Skeletal muscle tissue (tissue), 4 donors: ENCODE results near the gene OPN1MW. TPM values are rescaled to one million over a fixed set of nuclear protein-coding genes. Genes with fewer than 3 reads are reported as not detected.
A peak's percentile ranks its signal among the peaks of the same experiment; 100 is the strongest.
"Not testable (repeated sequence)": the region's sequence is repeated elsewhere in the genome, so short reads cannot be mapped to it uniquely, and the experiment has no call there.

Experiments used
- H3K27ac ChIP-seq: one replicate; pipeline ENCODE4 v1.7.0; 2013; ENCODE audit warnings: mild to moderate bottlenecking, low read depth, low read length, inconsistent platforms
- H3K27me3 ChIP-seq, 3 donors: one replicate each; pipeline ENCODE4 v1.7.0; 2013; ENCODE audit warnings: low read length in 3 of 3; ENCODE audit not compliant: control insufficient read depth in 3 of 3, insufficient read depth in 3 of 3
- H3K36me3 ChIP-seq, 3 donors: one replicate each; pipeline ENCODE4 v1.7.0; 2013; ENCODE audit warnings: low read length in 3 of 3; ENCODE audit not compliant: control insufficient read depth in 3 of 3, insufficient read depth in 3 of 3
- H3K4me1 ChIP-seq, 3 donors: one replicate each; pipeline ENCODE4 v1.7.0; 2013; ENCODE audit warnings: low read length in 3 of 3, mild to moderate bottlenecking in 3 of 3; ENCODE audit not compliant: control insufficient read depth in 3 of 3, insufficient read depth in 3 of 3
- H3K4me3 ChIP-seq, 3 donors: one replicate each; pipeline ENCODE4 v1.7.0; 2013; ENCODE audit warnings: low read length in 3 of 3
- H3K9ac ChIP-seq, 3 donors: one replicate each; pipeline ENCODE4 v1.7.0; 2013; ENCODE audit warnings: low read length in 3 of 3, mild to moderate bottlenecking in 3 of 3, moderate library complexity in 2 of 3, low read depth in 1 of 3
- H3K9me3 ChIP-seq, 3 donors: one replicate each; pipeline ENCODE4 v1.7.0; 2013; ENCODE audit warnings: low read length in 3 of 3; ENCODE audit not compliant: control insufficient read depth in 3 of 3
- total RNA-seq: library from RNA; depleted of rRNA; stranded (reverse); fragments of >200 nt; gene quantifications from one replicate; pipeline ENCODE4 v1.2.3, GENCODE V29; 2014
- donor health status: Osteomylitis.

Gene OPN1MW
- total RNA-seq: not detected

- H3K27ac ChIP-seq, H3K4me1 ChIP-seq, H3K27me3 ChIP-seq, H3K9me3 ChIP-seq, H3K4me3 ChIP-seq, H3K36me3 ChIP-seq, H3K9ac ChIP-seq: not testable (repeated sequence)
Measured at GRCh38 chrX:154182296-154182695, at the start of gene OPN1MW. Gene OPN1MW, plus strand, starts transcription at chrX:154182596. Its CDS starts 82 bp downstream, at chrX:154182678.

- H3K27me3 ChIP-seq: no peaks in the 10 kb centered on the region
- no peaks in the 10 kb centered on the region for H3K36me3 ChIP-seq
- no peaks in the 10 kb centered on the region for H3K9me3 ChIP-seq
- H3K4me1 ChIP-seq: no peaks in the 10 kb centered on the region
- H3K9ac ChIP-seq: no peak overlapping the region
- H3K27ac ChIP-seq: no peak overlapping the region
- H3K4me3 ChIP-seq: no peak overlapping the region
Measured at GRCh38 chrX:154135458-154136229, 46.8 kb upstream of the OPN1MW start.

DNA sequence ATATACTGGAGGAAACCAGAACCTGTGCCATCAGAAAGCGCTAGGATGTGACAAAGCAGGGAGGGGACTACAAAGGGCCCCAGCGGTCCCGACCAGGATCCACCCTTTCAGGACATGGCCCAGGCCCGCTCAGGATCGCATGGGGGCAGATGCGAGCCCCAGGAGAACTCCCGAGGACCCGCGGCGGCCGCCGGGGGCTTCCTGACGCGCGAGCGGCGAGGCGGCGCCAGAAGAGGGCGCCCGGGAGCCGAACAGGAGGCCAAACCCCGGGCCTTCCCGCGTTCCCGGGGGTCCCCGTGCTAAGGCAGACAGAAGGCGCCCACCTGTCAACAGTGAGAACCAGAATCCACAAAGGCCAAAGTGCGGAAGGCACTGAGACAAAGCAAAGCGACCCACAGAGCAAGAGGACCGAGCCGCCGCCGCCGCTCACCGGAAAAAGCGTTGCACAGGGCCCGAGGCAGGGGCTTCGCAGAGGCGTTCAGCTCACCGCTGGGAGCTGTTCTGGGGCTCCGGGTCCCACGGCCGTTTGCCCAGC, 45.7 kb upstream of the OPN1MW start:
- no peaks in the 10 kb centered on the region for H3K9me3 ChIP-seq
- no peaks in the 10 kb centered on the region for H3K27me3 ChIP-seq
- no peaks in the 10 kb centered on the region for H3K4me1 ChIP-seq
- H3K27ac ChIP-seq: no peak overlapping the region
- peak overlapping the region in 1 of 3 donors; percentile 66 for H3K4me3 ChIP-seq
- H3K9ac ChIP-seq: peak overlapping the region in 2 of 3 donors; percentile 29 to 79
- H3K36me3 ChIP-seq: no peaks in the 10 kb centered on the region

DNA sequence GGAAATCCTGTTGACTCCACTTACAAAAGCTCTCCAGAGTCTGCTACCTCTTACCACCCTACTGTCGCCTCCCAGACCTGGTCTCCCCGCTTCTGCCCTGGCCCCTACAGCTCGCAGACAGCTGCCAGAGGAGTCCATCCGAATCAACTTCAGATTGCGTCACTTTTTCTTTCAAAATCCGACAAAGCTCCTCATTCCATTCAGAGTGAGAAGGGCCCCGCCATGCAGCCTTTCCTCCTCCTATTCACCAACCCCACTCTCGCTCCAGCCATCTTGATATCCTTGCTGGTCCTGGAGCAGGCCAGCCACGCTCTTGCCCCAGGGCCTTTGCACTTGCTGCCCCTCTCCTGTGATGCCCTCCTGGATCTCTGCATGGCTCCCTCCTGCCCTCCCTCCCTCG, 43.5 kb upstream of the OPN1MW start:
- no peaks in the 10 kb centered on the region for H3K9me3 ChIP-seq
- H3K4me1 ChIP-seq: no peaks in the 10 kb centered on the region
- no peak overlapping the region for H3K4me3 ChIP-seq
- no peak overlapping the region for H3K27ac ChIP-seq
- no peaks in the 10 kb centered on the region for H3K36me3 ChIP-seq
- peaks cover 0 to 3% (median 0%) of the 10 kb centered on the region in 3 donors for H3K27me3 ChIP-seq
- no peak overlapping the region for H3K9ac ChIP-seq

GRCh38 chrX:154140206-154140605, 42.2 kb upstream of the OPN1MW start:
- Histone ChIP-seq H3K4me1 (no peaks in the 10 kb centered on the region), H3K27ac (no peak overlapping the region), H3K4me3 (no peak overlapping the region), H3K9ac (no peak overlapping the region), H3K36me3 (no peaks in the 10 kb centered on the region), H3K9me3 (no peaks in the 10 kb centered on the region), H3K27me3 (peaks cover 0 to 3% (median 0%) of the 10 kb centered on the region in 3 donors)

DNA sequence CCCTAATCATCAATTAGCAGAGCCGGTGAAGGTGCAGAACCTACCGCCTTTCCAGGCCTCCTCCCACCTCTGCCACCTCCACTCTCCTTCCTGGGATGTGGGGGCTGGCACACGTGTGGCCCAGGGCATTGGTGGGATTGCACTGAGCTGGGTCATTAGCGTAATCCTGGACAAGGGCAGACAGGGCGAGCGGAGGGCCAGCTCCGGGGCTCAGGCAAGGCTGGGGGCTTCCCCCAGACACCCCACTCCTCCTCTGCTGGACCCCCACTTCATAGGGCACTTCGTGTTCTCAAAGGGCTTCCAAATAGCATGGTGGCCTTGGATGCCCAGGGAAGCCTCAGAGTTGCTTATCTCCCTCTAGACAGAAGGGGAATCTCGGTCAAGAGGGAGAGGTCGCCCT, 41.7 kb upstream of the OPN1MW start:
- peaks cover 0 to 3% (median 0%) of the 10 kb centered on the region in 3 donors for H3K27me3 ChIP-seq
- H3K27ac ChIP-seq: no peak overlapping the region
- H3K4me1 ChIP-seq: no peaks in the 10 kb centered on the region
- no peaks in the 10 kb centered on the region for H3K9me3 ChIP-seq
- no peak overlapping the region for H3K4me3 ChIP-seq
- no peak overlapping the region for H3K9ac ChIP-seq
- H3K36me3 ChIP-seq: no peaks in the 10 kb centered on the region

GRCh38 chrX:154142386-154142785, 40.0 kb upstream of the OPN1MW start:
- H3K9ac ChIP-seq: no peak overlapping the region
- H3K4me1 ChIP-seq: no peaks in the 10 kb centered on the region
- no peak overlapping the region for H3K4me3 ChIP-seq
- peaks cover 0 to 3% (median 0%) of the 10 kb centered on the region in 3 donors for H3K27me3 ChIP-seq
- H3K36me3 ChIP-seq: no peaks in the 10 kb centered on the region
- no peak overlapping the region for H3K27ac ChIP-seq
- no peaks in the 10 kb centered on the region for H3K9me3 ChIP-seq

GRCh38 chrX:154142950-154143745, 39.2 kb upstream of the OPN1MW start:
- peaks cover 0 to 3% (median 0%) of the 10 kb centered on the region in 3 donors for H3K27me3 ChIP-seq
- no peaks in the 10 kb centered on the region for H3K36me3 ChIP-seq
- no peaks in the 10 kb centered on the region for H3K9me3 ChIP-seq
- H3K4me3 ChIP-seq: no peak overlapping the region
- H3K27ac ChIP-seq: no peak overlapping the region
- H3K9ac ChIP-seq: no peak overlapping the region
- no peaks in the 10 kb centered on the region for H3K4me1 ChIP-seq

DNA sequence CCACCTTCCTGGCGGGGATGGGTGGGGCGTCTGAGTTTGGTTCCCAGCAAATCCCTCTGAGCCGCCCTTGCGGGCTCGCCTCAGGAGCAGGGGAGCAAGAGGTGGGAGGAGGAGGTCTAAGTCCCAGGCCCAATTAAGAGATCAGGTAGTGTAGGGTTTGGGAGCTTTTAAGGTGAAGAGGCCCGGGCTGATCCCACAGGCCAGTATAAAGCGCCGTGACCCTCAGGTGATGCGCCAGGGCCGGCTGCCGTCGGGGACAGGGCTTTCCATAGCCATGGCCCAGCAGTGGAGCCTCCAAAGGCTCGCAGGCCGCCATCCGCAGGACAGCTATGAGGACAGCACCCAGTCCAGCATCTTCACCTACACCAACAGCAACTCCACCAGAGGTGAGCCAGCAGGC, 38.4 kb upstream of the OPN1MW start, which contains the start of gene OPN1LW:
Gene OPN1LW (plus strand): TSS at position 234 of the 400 bp plus-strand sequence. CDS start 41 bp downstream, at position 275.
- H3K36me3 ChIP-seq, H3K9ac ChIP-seq, H3K27me3 ChIP-seq, H3K9me3 ChIP-seq, H3K4me3 ChIP-seq, H3K4me1 ChIP-seq, H3K27ac ChIP-seq: not testable (repeated sequence)

DNA sequence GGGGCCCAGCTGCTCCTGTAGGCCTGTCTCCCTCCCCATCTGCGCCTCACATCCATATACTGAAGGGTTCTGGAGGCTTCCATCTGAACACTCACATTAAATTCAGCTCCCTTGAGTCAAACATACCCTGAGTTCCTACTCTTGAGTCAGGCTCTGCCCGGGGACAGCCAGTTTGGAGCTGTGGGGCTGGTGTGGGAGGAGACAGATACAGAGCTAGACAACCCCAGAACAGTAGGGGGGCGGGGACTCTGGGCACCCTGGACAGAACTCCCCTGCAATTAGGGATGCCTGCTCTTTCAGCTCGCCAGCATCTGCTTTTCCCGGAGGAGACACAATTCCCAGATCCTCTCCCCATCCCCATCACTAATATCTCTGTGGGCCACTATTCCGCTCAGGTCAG, 31.4 kb upstream of the OPN1MW start:
- H3K36me3 ChIP-seq, H3K4me1 ChIP-seq, H3K9ac ChIP-seq, H3K27me3 ChIP-seq, H3K27ac ChIP-seq, H3K9me3 ChIP-seq, H3K4me3 ChIP-seq: not testable (repeated sequence)
